ENCODE data around the gene LOC101059915.

The LOC101059915 gene

DNA sequence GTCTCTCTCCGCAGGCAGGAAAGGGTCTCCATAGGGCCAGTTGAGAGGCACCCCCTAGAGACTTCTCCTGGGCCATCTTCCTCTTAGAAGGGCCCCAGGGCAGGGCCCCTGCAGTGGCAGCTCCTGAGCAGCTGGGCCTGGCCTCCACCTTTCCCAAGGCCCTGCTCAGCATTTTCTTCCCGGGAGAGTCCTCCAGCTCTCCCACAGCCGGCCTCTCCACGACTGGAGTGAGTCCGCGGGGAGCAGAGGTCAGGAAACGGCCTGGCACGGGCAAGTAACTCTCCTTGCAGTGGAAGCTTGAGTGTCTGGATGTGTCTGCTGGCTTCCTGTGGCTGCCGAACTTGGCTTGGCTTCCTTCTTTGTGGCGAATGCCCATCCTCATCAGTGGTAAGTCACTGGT lies 1.6 kb upstream of the LOC101059915 start:
- Histone ChIP-seq H3K9ac (ENCODE audit: control insufficient read depth, insufficient read depth, low read length) (no peak overlapping the region), H4K20me1 (ENCODE audit: control insufficient read depth, insufficient read depth) (no peaks in the 10 kb centered on the region), H2AFZ (ENCODE audit: control insufficient read depth, low read depth, low read length) (no peak overlapping the region), H3K36me3 (ENCODE audit: control insufficient read depth in 2 of 2, insufficient read depth in 2 of 2, low read length in 1 of 2) (no peaks in the 10 kb centered on the region), H3K4me1 (ENCODE audit: control insufficient read depth, insufficient read depth, low read length) (peaks cover 9% of the 10 kb centered on the region), H3K4me2 (ENCODE audit: control insufficient read depth, insufficient read depth) (no peak overlapping the region), H3K9me3 (replicated peaks; ENCODE audit: control insufficient read depth, insufficient read depth, low read length) (no peaks in the 10 kb centered on the region; the same call in 2 of the 3 replicates), H3K27ac (ENCODE audit: control insufficient read depth, insufficient read depth) (no peak overlapping the region), H3K27me3 (replicated peaks in 1 of 2; ENCODE audit: control insufficient read depth in 2 of 2, insufficient read depth in 2 of 2, low read length in 1 of 2) (no peaks in the 10 kb centered on the region; a peak in 1 of 4 replicates), H3K79me2 (ENCODE audit: control insufficient read depth, insufficient read depth, low read length) (no peaks in the 10 kb centered on the region), H3K4me3 (no peak overlapping the region)
- ChIA-PET POLR2A (no interaction called here), SMC1A (ENCODE audit: uncharacterized antibody, unreplicated experiment) (no interaction called here), RAD21 (ENCODE audit: unreplicated experiment) (no interaction called here), CTCF (no interaction called here)
- no TSS peak for BruUV-seq (replicated peaks)
- ATAC-seq (no peak), FAIRE-seq (no peak), DNase-seq (ENCODE audit: low read depth, low spot score) (no peak)
- in situ Hi-C loops (cut with MboI), result loop anchor here (25.0 kb wide), 2 partner anchors 197 to 878 kb away; no protein-coding TSS in a partner anchor
- no peak for TF ChIP-seq CHD4 (IDR thresholded peaks at IDR 0.05)
- TF ChIP-seq SREBF1 (IDR thresholded peaks at IDR 0.05; ENCODE audit: low read length), result no peak
- TF ChIP-seq, protein P1, sequence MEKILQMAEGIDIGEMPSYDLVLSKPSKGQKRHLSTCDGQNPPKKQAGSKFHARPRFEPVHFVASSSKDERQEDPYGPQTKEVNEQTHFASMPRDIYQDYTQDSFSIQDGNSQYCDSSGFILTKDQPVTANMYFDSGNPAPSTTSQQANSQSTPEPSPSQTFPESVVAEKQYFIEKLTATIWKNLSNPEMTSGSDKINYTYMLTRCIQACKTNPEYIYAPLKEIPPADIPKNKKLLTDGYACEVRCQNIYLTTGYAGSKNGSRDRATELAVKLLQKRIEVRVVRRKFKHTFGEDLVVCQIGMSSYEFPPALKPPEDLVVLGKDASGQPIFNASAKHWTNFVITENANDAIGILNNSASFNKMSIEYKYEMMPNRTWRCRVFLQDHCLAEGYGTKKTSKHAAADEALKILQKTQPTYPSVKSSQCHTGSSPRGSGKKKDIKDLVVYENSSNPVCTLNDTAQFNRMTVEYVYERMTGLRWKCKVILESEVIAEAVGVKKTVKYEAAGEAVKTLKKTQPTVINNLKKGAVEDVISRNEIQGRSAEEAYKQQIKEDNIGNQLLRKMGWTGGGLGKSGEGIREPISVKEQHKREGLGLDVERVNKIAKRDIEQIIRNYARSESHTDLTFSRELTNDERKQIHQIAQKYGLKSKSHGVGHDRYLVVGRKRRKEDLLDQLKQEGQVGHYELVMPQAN (conservative IDR thresholded peaks at IDR 0.05), result no peak
- no peak for TF ChIP-seq EED (IDR thresholded peaks at IDR 0.05; ENCODE audit: low read depth)
- intact Hi-C loops (cut with micrococcal nuclease; ENCODE audit: unreplicated experiment), result no loop called here
- 44% methylated on average over 10 of the region's 10 CpGs for WGBS (ENCODE audit: insufficient coverage, insufficient replicate concordance, low lambda C conversion rate, missing lambda C conversion rate)
